Effector CD4-positive, alpha-beta T cell (primary cell): Measurements from ENCODE around the gene PCSK2.

Experiments used
- DNase-seq: peaks from one replicate; pipeline ENCODE4 v3.0.0-alpha.2; 2020

The PCSK2 gene

GRCh38 chr20:17343656-17344452, 117.0 kb downstream of the PCSK2 start:
- DNase-seq, result no peak

GRCh38 chr20:17344790-17345189, 118.0 kb downstream of the PCSK2 start:
- no peak for DNase-seq

- no peak for DNase-seq
Observed at GRCh38 chr20:17345321-17345720, 118.5 kb downstream of the PCSK2 start.

GRCh38 chr20:17350321-17350720, 123.5 kb downstream of the PCSK2 start:
- DNase-seq, result no peak

GRCh38 chr20:17357238-17357637, 130.4 kb downstream of the PCSK2 start:
- no peak for DNase-seq

GRCh38 chr20:17358854-17359253, 132.0 kb downstream of the PCSK2 start:
- no peak for DNase-seq

- no peak for DNase-seq
Observed at GRCh38 chr20:17364681-17365080, 137.8 kb downstream of the PCSK2 start.

- no peak for DNase-seq
Observed at GRCh38 chr20:17365831-17366230, 139.0 kb downstream of the PCSK2 start.

GRCh38 chr20:17369506-17369905, 142.7 kb downstream of the PCSK2 start:
- DNase-seq, result no peak

GRCh38 chr20:17372806-17373440, 146.1 kb downstream of the PCSK2 start:
- no peak for DNase-seq

GRCh38 chr20:17374086-17374485, 147.2 kb downstream of the PCSK2 start:
- DNase-seq, result no peak

- DNase-seq, result no peak
Observed at GRCh38 chr20:17376031-17376430, 149.2 kb downstream of the PCSK2 start.

GRCh38 chr20:17377231-17377630, 150.4 kb downstream of the PCSK2 start:
- no peak for DNase-seq

GRCh38 chr20:17379651-17380050, 152.8 kb downstream of the PCSK2 start:
- no peak for DNase-seq

- DNase-seq, result no peak
Observed at GRCh38 chr20:17380801-17381200, 154.0 kb downstream of the PCSK2 start.

- DNase-seq, result no peak
Observed at GRCh38 chr20:17381724-17382123, 154.9 kb downstream of the PCSK2 start.

- no peak for DNase-seq
Observed at GRCh38 chr20:17385798-17386197, 159.0 kb downstream of the PCSK2 start.

- no peak for DNase-seq
Observed at GRCh38 chr20:17390655-17391054, 163.8 kb downstream of the PCSK2 start.

GRCh38 chr20:17391127-17391771, 164.4 kb downstream of the PCSK2 start:
- DNase-seq, result no peak

GRCh38 chr20:17394411-17394810, 167.6 kb downstream of the PCSK2 start:
- DNase-seq, result no peak

GRCh38 chr20:17395729-17396128, 168.9 kb downstream of the PCSK2 start:
- DNase-seq, result no peak

- DNase-seq, result no peak
Observed at GRCh38 chr20:17399303-17399985, 172.6 kb downstream of the PCSK2 start.

GRCh38 chr20:17403461-17403860, 176.6 kb downstream of the PCSK2 start:
- DNase-seq, result no peak
